Ascending aorta (tissue), 2 donors: ENCODE data around the gene PCDHB6. TPM values are rescaled to one million over a fixed set of nuclear protein-coding genes. Genes with fewer than 3 reads are reported as not detected.
A peak's percentile ranks its signal among the peaks of the same experiment; 100 is the strongest.
"Not testable (repeated sequence)": the region's sequence is repeated elsewhere in the genome, so short reads cannot be mapped to it uniquely, and the experiment has no call there.

Experiments used
- DNase-seq, 2 donors: peaks; one replicate each; pipeline ENCODE4 v3.0.0-alpha.2; 2019; ENCODE audit warnings: low spot score in 2 of 2
- H3K27ac ChIP-seq, 2 donors: fragments of 200-600 bp; sonication (generic); one replicate each; pipeline ENCODE4 v1.5.1; 2016 to 2017; ENCODE audit warnings: mild to moderate bottlenecking in 1 of 2
- H3K27me3 ChIP-seq: fragments of 200-600 bp; sonication (generic); one replicate; pipeline ENCODE4 v1.5.1; 2017
- H3K36me3 ChIP-seq, 2 donors: fragments of 200-600 bp; sonication (generic); one replicate each; pipeline ENCODE4 v1.5.1; 2016
- H3K4me1 ChIP-seq, 2 donors: fragments of 200-600 bp; sonication (generic); one replicate each; pipeline ENCODE4 v1.5.1; 2016 to 2017; ENCODE audit warnings: mild to moderate bottlenecking in 1 of 2
- H3K4me3 ChIP-seq, 2 donors: fragments of 200-600 bp; sonication (generic); one replicate each; pipeline ENCODE4 v1.5.1; 2016 to 2017; ENCODE audit warnings: mild to moderate bottlenecking in 1 of 2
- H3K9me3 ChIP-seq, 2 donors: fragments of 200-600 bp; sonication (generic); one replicate each; pipeline ENCODE4 v1.5.1; 2016
- CTCF ChIP-seq, 3 experiments: fragments of 200-600 bp in 2 of 3; fragments of 450-650 bp in 1 of 3; sonication (generic) in 2 of 3; IDR thresholded peaks; one replicate each; pipeline ENCODE4 v1.5.1; 2016 to 2019; ENCODE audit warnings: antibody characterized with exemption in 3 of 3, mild to moderate bottlenecking in 1 of 3, moderate library complexity in 1 of 3
- intact Hi-C: fragments of 100-400 bp; cut with DNase I; formaldehyde crosslinking; loops from one replicate; pipeline ENCODE4 v1.15.1; 2023
- total RNA-seq: library from RNA; depleted of rRNA; stranded (reverse); fragments of >200 nt; gene quantifications from one replicate; pipeline ENCODE4 v1.1.0, GENCODE V29; 2016

Gene PCDHB6
- 1.5 TPM for total RNA-seq

- Histone ChIP-seq H3K4me1 (no peaks in the 10 kb centered on the region), H3K4me3 (peak within 1 kb of the TSS; percentile 18 to 28), H3K36me3 (no peaks in the 10 kb centered on the region), H3K27ac (no peak within 1 kb of the TSS), H3K9me3 (peaks cover 41 to 82% of the 10 kb centered on the region in 2 donors), H3K27me3 (no peaks in the 10 kb centered on the region)
- no peak for DNase-seq
- intact Hi-C loops = no loop called here
- TF ChIP-seq CTCF (IDR thresholded peaks at IDR 0.05) = no peak
Observed at GRCh38 chr5:141149812-141150211, at the start of gene PCDHB6. TSS of gene PCDHB6 (plus strand) at chr5:141150057. CDS start at chr5:141150258, 201 bp downstream.

DNA sequence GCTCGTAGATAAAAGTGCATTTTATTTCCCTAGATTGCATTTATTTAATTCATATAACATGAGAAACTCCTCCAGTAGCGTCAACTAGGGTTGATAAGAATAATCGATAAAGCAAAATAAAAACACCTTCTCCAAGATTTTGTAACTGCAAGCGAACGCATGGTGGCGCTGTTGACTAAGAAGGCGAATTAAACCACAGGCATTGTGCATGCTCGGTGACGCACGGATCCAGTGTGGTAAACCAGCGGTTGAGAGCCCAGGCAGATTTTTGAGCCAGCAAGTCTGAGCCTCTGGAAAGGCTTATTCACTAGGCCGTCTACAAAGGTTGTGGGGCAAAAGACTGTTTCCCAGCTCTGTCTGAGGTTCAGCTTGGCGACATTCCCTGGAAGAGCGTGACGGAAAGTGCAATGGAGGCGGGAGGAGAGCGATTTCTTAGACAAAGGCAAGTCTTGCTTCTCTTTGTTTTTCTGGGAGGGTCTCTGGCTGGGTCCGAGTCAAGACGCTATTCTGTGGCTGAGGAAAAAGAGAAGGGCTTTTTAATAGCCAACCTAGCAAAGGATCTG is 49.5 kb upstream of the PCDHB6 start, which contains the start of gene PCDHB3:
TSS of gene PCDHB3 (plus strand) at position 231 of the 563 bp plus-strand sequence. CDS start at position 408, 177 bp downstream.
- intact Hi-C loops = no loop called here
- Histone ChIP-seq H3K27me3 (no peaks in the 10 kb centered on the region), H3K4me1 (no peaks in the 10 kb centered on the region), H3K36me3 (no peaks in the 10 kb centered on the region), H3K27ac (no peak within 1 kb of the TSS), H3K9me3 (peaks cover 26 to 64% of the 10 kb centered on the region in 2 donors), H3K4me3 (peak within 1 kb of the TSS; percentile 21 to 36)
- TF ChIP-seq CTCF (IDR thresholded peaks at IDR 0.05) = peak in 1 of 3 experiments; percentile 17
- no peak for DNase-seq

- intact Hi-C loops = no loop called here
- H3K27me3 ChIP-seq = no peaks in the 10 kb centered on the region
- no peaks in the 10 kb centered on the region for H3K4me1 ChIP-seq
- H3K9me3 ChIP-seq = peaks cover 21 to 58% of the 10 kb centered on the region in 2 donors
- peak overlapping the region; percentile 21 to 36 for H3K4me3 ChIP-seq
- H3K36me3 ChIP-seq = no peaks in the 10 kb centered on the region
- TF ChIP-seq CTCF (IDR thresholded peaks at IDR 0.05) = no peak
- H3K27ac ChIP-seq = no peak overlapping the region
- no peak for DNase-seq
Observed at GRCh38 chr5:141101059-141101458, 48.8 kb upstream of the PCDHB6 start.

- H3K36me3 ChIP-seq, H3K27me3 ChIP-seq, H3K4me1 ChIP-seq, H3K27ac ChIP-seq, intact Hi-C loops, H3K4me3 ChIP-seq, DNase-seq: not testable (repeated sequence)
- peaks cover 21 to 56% of the 10 kb centered on the region in 2 donors for H3K9me3 ChIP-seq
Observed at GRCh38 chr5:141102070-141102469, 47.8 kb upstream of the PCDHB6 start.

GRCh38 chr5:141102471-141102870 is 47.4 kb upstream of the PCDHB6 start:
- intact Hi-C loops, H3K27ac ChIP-seq, H3K27me3 ChIP-seq, H3K4me3 ChIP-seq, H3K36me3 ChIP-seq, H3K4me1 ChIP-seq, DNase-seq: not testable (repeated sequence)
- H3K9me3 ChIP-seq = peaks cover 21 to 55% of the 10 kb centered on the region in 2 donors

DNA sequence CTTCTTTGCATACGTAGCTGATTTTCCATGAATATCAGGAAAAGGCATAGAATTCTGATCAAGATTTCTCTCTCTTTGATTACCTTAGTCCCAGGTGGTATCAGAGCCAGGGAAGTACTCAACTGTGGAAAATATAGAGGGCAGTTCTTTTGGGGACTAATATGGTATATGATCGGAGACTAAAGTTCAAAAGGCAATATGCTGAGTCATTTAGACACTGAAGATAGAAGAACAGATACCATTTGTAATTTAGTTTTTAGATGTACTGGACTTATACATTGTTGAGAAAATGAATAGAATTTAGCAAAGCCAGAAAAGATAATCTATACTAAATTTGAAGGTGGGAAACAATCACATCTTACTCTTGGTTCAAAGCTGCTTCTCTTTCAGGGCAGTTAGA is 44.5 kb upstream of the PCDHB6 start:
- DNase-seq = no peak
- H3K27ac ChIP-seq = no peak overlapping the region

More for the DNA sequence above, 44.5 kb upstream of the PCDHB6 start:
- Histone ChIP-seq H3K27me3 (no peaks in the 10 kb centered on the region), H3K9me3 (peaks cover 17 to 48% of the 10 kb centered on the region in 2 donors), H3K4me1 (no peaks in the 10 kb centered on the region), H3K36me3 (no peaks in the 10 kb centered on the region), H3K4me3 (no peak overlapping the region)
- intact Hi-C loops = no loop called here
- no peak for TF ChIP-seq CTCF (IDR thresholded peaks at IDR 0.05)
